ENCODE results near the gene CALN1.

CALN1 gene

DNA sequence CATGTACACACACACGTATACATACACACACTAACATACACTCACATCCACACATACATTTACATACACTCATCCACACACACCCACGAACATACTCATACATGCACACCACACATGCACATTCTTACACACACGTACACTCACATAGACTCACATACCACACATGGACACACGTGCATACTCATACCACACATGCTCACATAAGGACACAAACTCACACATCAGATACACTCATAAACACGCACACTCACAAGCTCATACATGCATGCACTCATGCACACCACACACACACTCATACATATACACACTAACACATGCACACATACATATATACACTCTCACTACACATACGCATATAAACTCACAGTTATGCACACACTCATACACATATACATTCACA is 1.2 kb upstream of the CALN1 start:
- Histone ChIP-seq H3K27ac (ENCODE audit: insufficient read depth, low read length, poor library complexity, severe bottlenecking) (no peak overlapping the region), H3K4me3 (ENCODE audit: insufficient read depth, low read depth, low read length, poor library complexity, severe bottlenecking) (no peak overlapping the region), H3K36me3 (ENCODE audit: control insufficient read depth, insufficient read depth, low read length) (no peaks in the 10 kb centered on the region), H3K9me3 (ENCODE audit: control insufficient read depth, low read length) (no peaks in the 10 kb centered on the region), H3K27me3 (replicated peaks; ENCODE audit: control insufficient read depth, insufficient read depth, low read length, poor library complexity, severe bottlenecking) (no peaks in the 10 kb centered on the region), H3K4me1 (ENCODE audit: control insufficient read depth, insufficient read depth, low read length, poor library complexity, severe bottlenecking) (no peaks in the 10 kb centered on the region)
- no peak for DNase-seq

DNA sequence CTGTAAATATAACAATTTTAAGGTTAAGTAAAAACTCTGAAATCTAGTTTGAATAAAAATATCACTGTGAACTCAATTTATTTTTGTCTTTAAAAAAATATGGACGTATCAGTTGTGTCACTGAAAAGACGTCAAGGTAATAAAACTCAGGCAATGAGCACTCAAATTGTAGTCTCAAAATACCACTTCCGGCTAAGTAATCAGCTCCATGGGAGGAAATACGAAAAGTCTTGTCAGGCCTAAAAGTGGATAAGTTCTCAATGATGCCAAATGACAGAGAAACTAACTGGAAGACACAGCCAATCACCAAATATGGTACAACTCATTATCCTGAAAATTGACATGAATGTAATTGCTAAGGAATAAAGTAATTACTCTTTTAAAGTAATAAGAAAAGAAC is 719 bp downstream of the CALN1 start:
- no peak for DNase-seq
- H3K9me3 ChIP-seq (ENCODE audit: control insufficient read depth, low read length), result no peaks in the 10 kb centered on the region
- H3K27me3 ChIP-seq (replicated peaks; ENCODE audit: control insufficient read depth, insufficient read depth, low read length, poor library complexity, severe bottlenecking), result no peaks in the 10 kb centered on the region
- H3K27ac ChIP-seq (ENCODE audit: insufficient read depth, low read length, poor library complexity, severe bottlenecking), result no peak overlapping the region
- no peaks in the 10 kb centered on the region for H3K4me1 ChIP-seq (ENCODE audit: control insufficient read depth, insufficient read depth, low read length, poor library complexity, severe bottlenecking)
- H3K36me3 ChIP-seq (ENCODE audit: control insufficient read depth, insufficient read depth, low read length), result no peaks in the 10 kb centered on the region
- no peak overlapping the region for H3K4me3 ChIP-seq (ENCODE audit: insufficient read depth, low read depth, low read length, poor library complexity, severe bottlenecking)

DNA sequence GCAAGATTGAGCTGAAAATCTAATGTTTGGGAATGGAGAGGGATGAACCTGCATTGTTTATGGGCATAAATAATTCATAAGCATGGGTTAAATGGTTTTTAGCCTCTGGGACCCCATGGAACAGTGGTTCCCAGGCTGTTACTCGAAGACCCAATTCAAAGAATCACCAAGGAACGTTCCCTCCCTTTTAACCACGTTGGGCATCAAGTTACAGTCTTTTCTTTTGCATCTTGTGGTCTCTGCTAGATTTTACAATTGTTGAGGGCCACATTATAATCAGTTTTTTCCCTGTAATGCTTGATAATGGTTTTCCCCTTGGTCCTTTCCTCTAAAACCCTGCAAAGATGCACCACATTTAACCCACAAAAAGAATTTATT is 2.5 kb downstream of the CALN1 start:
- no peaks in the 10 kb centered on the region for H3K4me1 ChIP-seq (ENCODE audit: control insufficient read depth, insufficient read depth, low read length, poor library complexity, severe bottlenecking)
- no peak overlapping the region for H3K27ac ChIP-seq (ENCODE audit: insufficient read depth, low read length, poor library complexity, severe bottlenecking)
- DNase-seq, result no peak
- no peaks in the 10 kb centered on the region for H3K9me3 ChIP-seq (ENCODE audit: control insufficient read depth, low read length)
- no peaks in the 10 kb centered on the region for H3K36me3 ChIP-seq (ENCODE audit: control insufficient read depth, insufficient read depth, low read length)
- no peaks in the 10 kb centered on the region for H3K27me3 ChIP-seq (replicated peaks; ENCODE audit: control insufficient read depth, insufficient read depth, low read length, poor library complexity, severe bottlenecking)
- H3K4me3 ChIP-seq (ENCODE audit: insufficient read depth, low read depth, low read length, poor library complexity, severe bottlenecking), result no peak overlapping the region

DNA sequence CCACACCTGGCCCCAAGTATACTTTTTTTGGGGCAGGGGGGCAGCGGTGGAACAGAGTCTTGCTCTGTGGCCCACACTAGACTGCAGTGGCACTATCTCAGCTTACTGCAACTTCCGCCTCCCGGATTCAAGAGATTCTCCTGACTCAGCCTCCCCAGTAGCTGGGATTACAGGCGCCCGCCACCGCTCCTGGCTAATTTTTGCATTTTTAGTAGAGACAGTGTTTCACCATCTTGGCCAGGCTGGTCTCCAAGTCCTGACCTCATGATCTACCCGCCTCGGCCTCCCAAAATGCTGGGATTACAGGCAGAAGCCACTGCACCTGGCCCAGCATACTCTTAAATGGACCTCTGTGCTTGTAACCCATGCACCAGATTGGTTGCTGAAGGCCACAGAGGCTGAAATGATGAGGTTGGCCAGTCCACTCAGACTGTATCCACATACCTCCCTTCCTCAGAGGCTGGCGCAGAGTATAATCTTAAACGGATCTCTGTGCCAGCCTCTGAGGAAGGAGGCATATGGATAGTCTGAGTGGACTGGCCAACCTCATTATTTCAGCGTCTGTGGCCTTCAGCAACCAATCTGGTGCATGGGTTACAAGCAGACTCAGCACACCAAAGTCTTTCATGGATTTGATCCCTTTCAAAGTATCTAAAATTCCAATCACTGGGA is 3.0 kb downstream of the CALN1 start:
- no peaks in the 10 kb centered on the region for H3K36me3 ChIP-seq (ENCODE audit: control insufficient read depth, insufficient read depth, low read length)
- no peaks in the 10 kb centered on the region for H3K9me3 ChIP-seq (ENCODE audit: control insufficient read depth, low read length)
- no peaks in the 10 kb centered on the region for H3K4me1 ChIP-seq (ENCODE audit: control insufficient read depth, insufficient read depth, low read length, poor library complexity, severe bottlenecking)
- no peak for DNase-seq
- no peak overlapping the region for H3K4me3 ChIP-seq (ENCODE audit: insufficient read depth, low read depth, low read length, poor library complexity, severe bottlenecking)
- no peak overlapping the region for H3K27ac ChIP-seq (ENCODE audit: insufficient read depth, low read length, poor library complexity, severe bottlenecking)
- no peaks in the 10 kb centered on the region for H3K27me3 ChIP-seq (replicated peaks; ENCODE audit: control insufficient read depth, insufficient read depth, low read length, poor library complexity, severe bottlenecking)

DNA sequence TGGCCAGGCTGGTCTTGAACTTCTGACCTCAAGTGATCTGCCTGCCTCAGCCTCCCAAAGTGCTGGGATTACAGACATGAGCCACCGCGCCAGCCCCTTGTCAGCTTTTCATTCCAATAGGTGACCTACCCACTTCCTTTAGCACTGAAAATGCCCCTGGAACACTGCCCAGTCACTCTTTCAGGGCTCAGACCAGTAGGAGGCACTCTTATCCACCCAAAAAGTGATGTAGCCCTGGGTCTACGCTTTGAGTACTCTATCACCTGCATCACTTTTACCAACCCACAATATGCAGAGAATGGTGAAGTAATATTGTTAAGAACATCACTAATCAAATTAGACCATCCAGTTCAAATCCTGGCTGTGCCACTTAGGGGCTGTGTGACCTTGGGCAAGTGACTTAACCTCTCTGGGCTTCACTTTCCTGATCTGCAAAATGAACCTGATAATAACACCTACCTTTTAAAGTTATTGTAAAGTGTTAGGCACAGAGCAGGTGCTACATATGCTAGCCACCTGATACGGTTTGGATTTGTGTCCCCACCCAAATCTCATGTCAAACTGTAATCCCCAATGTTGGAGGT is 5.2 kb downstream of the CALN1 start:
- DNase-seq, result no peak

DNA sequence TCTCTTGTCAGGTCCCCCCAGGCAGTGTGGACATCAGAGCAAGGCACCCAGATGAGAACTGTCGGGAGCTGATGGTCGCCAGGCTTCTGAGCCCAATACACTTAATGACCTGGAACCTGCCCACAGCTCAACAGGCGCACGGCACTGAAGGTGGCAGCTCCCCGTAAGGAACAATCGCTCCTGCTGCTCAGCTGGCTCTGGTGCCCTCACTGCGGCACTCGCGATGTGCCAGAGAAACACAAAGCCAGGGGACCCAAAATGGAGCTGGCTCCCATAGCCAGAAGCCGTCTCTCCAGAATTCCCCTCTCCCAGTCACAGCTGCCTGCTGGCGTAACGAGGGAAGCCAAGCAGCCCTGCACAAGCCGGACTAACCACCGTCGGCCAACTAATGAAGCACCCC is 6.3 kb downstream of the CALN1 start:
- no peaks in the 10 kb centered on the region for H3K9me3 ChIP-seq (ENCODE audit: control insufficient read depth, low read length)
- H3K27me3 ChIP-seq (replicated peaks; ENCODE audit: control insufficient read depth, insufficient read depth, low read length, poor library complexity, severe bottlenecking), result no peaks in the 10 kb centered on the region
- no peaks in the 10 kb centered on the region for H3K4me1 ChIP-seq (ENCODE audit: control insufficient read depth, insufficient read depth, low read length, poor library complexity, severe bottlenecking)
- no peak overlapping the region for H3K4me3 ChIP-seq (ENCODE audit: insufficient read depth, low read depth, low read length, poor library complexity, severe bottlenecking)
- H3K36me3 ChIP-seq (ENCODE audit: control insufficient read depth, insufficient read depth, low read length), result no peaks in the 10 kb centered on the region
- DNase-seq, result no peak
- no peak overlapping the region for H3K27ac ChIP-seq (ENCODE audit: insufficient read depth, low read length, poor library complexity, severe bottlenecking)

More for the DNA sequence above, 5.2 kb downstream of the CALN1 start:
- H3K27me3 ChIP-seq (replicated peaks; ENCODE audit: control insufficient read depth, insufficient read depth, low read length, poor library complexity, severe bottlenecking), result no peaks in the 10 kb centered on the region
- H3K9me3 ChIP-seq (ENCODE audit: control insufficient read depth, low read length), result no peaks in the 10 kb centered on the region
- H3K4me1 ChIP-seq (ENCODE audit: control insufficient read depth, insufficient read depth, low read length, poor library complexity, severe bottlenecking), result no peaks in the 10 kb centered on the region
- no peak overlapping the region for H3K4me3 ChIP-seq (ENCODE audit: insufficient read depth, low read depth, low read length, poor library complexity, severe bottlenecking)
- no peaks in the 10 kb centered on the region for H3K36me3 ChIP-seq (ENCODE audit: control insufficient read depth, insufficient read depth, low read length)
- no peak overlapping the region for H3K27ac ChIP-seq (ENCODE audit: insufficient read depth, low read length, poor library complexity, severe bottlenecking)

DNA sequence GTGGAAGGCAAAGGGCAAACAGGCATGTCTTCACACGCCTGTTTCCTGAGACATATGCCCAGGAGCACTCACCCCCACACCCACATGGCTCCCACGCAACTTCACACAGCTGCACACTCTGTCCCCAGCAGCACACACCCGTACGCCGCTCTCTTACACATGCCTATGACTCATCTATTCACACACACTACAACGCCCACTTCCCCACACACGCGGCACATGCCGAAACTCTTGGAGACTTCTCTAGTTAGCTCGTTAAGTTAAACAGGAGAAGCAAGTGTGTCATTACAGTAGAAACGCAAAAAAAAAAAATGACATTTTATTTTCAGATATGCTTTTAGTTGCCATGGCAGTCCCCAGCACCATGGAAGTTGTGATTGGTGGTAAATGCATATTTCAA is 6.7 kb downstream of the CALN1 start:
- Histone ChIP-seq H3K27ac (ENCODE audit: insufficient read depth, low read length, poor library complexity, severe bottlenecking) (no peak overlapping the region), H3K9me3 (ENCODE audit: control insufficient read depth, low read length) (no peaks in the 10 kb centered on the region), H3K36me3 (ENCODE audit: control insufficient read depth, insufficient read depth, low read length) (no peaks in the 10 kb centered on the region), H3K27me3 (replicated peaks; ENCODE audit: control insufficient read depth, insufficient read depth, low read length, poor library complexity, severe bottlenecking) (no peaks in the 10 kb centered on the region), H3K4me3 (ENCODE audit: insufficient read depth, low read depth, low read length, poor library complexity, severe bottlenecking) (no peak overlapping the region), H3K4me1 (ENCODE audit: control insufficient read depth, insufficient read depth, low read length, poor library complexity, severe bottlenecking) (no peaks in the 10 kb centered on the region)
- DNase-seq, result no peak

DNA sequence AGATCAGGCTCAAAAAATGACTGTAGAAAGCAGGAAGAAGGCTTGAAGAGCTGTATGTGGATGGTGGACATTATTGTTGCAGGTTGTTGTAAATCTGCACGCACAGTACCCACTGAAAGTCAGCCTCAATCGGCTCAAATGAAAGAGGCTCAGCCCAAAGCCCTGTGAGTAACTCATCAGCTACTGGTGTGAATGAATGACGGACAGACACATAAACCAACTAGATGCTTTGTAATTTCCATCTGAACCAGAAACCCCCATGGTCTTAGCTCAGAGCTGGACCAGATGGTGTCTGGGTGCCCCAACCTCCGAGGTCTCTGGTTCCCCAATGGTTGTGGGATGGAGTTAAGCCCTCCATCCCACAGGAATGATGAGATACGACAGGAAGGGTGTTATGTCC is 7.4 kb downstream of the CALN1 start:
- no peaks in the 10 kb centered on the region for H3K9me3 ChIP-seq (ENCODE audit: control insufficient read depth, low read length)
- no peak overlapping the region for H3K4me3 ChIP-seq (ENCODE audit: insufficient read depth, low read depth, low read length, poor library complexity, severe bottlenecking)
- no peaks in the 10 kb centered on the region for H3K27me3 ChIP-seq (replicated peaks; ENCODE audit: control insufficient read depth, insufficient read depth, low read length, poor library complexity, severe bottlenecking)
- H3K27ac ChIP-seq (ENCODE audit: insufficient read depth, low read length, poor library complexity, severe bottlenecking), result no peak overlapping the region
- no peaks in the 10 kb centered on the region for H3K36me3 ChIP-seq (ENCODE audit: control insufficient read depth, insufficient read depth, low read length)
- no peaks in the 10 kb centered on the region for H3K4me1 ChIP-seq (ENCODE audit: control insufficient read depth, insufficient read depth, low read length, poor library complexity, severe bottlenecking)
- DNase-seq, result no peak

DNA sequence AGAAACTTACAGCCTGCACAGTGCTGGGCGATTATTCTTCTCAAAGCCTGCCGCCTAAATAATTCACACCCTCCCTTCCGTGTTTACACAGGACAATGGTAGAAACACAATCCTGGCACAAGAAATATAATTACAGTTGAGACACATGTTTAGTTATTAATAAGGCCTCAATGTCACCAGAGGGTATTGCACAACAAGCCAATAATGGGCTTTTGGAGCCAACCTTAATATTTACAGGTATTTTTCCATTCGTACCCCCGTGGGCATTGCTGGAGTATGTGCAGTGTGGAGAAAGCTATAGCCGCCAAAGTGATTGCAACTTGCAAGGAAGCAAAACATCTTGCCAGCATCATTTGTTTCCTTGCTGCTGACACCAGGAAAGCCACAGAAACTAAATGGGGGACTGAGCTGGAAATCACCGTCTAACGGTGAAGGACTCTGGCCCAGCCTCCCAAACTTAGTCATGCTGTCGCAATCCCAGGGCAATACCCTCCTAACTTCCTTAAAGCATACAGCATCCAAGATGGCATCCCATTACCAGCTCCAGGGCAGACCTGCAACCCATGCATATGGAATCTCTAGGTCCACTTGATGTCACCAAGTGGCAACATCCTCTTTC is 8.6 kb downstream of the CALN1 start:
- Histone ChIP-seq H3K27me3 (replicated peaks; ENCODE audit: control insufficient read depth, insufficient read depth, low read length, poor library complexity, severe bottlenecking) (no peaks in the 10 kb centered on the region), H3K9me3 (ENCODE audit: control insufficient read depth, low read length) (no peaks in the 10 kb centered on the region), H3K4me1 (ENCODE audit: control insufficient read depth, insufficient read depth, low read length, poor library complexity, severe bottlenecking) (no peaks in the 10 kb centered on the region), H3K36me3 (ENCODE audit: control insufficient read depth, insufficient read depth, low read length) (no peaks in the 10 kb centered on the region), H3K4me3 (ENCODE audit: insufficient read depth, low read depth, low read length, poor library complexity, severe bottlenecking) (no peak overlapping the region), H3K27ac (ENCODE audit: insufficient read depth, low read length, poor library complexity, severe bottlenecking) (no peak overlapping the region)
- no peak for DNase-seq

DNA sequence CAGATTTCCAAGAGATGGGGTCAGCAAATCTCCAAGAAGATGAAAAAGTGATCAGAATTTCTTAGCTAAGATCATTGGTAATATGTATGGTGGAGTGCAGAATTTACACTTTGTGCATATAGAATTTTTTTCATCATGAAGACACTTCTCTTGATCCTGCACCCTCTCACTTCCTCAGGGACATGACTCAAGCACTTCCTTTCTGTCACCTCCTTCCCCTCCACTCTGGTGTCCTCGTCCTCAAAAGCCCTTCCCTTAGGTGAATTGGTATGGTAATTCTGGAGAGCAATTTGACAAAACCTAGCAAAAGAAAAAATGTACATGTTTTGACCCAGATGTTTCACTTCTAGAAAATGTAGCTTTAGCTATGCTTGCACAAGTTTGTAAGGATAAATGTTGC is 18.1 kb downstream of the CALN1 start:
- no peak for DNase-seq
- Histone ChIP-seq H3K9me3 (ENCODE audit: control insufficient read depth, low read length) (no peaks in the 10 kb centered on the region), H3K27me3 (replicated peaks; ENCODE audit: control insufficient read depth, insufficient read depth, low read length, poor library complexity, severe bottlenecking) (no peaks in the 10 kb centered on the region), H3K4me3 (ENCODE audit: insufficient read depth, low read depth, low read length, poor library complexity, severe bottlenecking) (no peak overlapping the region), H3K4me1 (ENCODE audit: control insufficient read depth, insufficient read depth, low read length, poor library complexity, severe bottlenecking) (no peaks in the 10 kb centered on the region), H3K27ac (ENCODE audit: insufficient read depth, low read length, poor library complexity, severe bottlenecking) (no peak overlapping the region), H3K36me3 (ENCODE audit: control insufficient read depth, insufficient read depth, low read length) (no peaks in the 10 kb centered on the region)
